Articular chondrocyte of knee joint (primary cell): ENCODE results near the gene SCN4A. TPM values are rescaled to one million over a fixed set of nuclear protein-coding genes. Genes with fewer than 3 reads are reported as not detected.

Experiments used
- small RNA-seq: library from RNA; depleted of rRNA; stranded (forward); fragments of <200 nt; gene quantifications from one replicate; pipeline ENCODE3, GENCODE V24; 2012
- total RNA-seq: library from RNA; depleted of rRNA; stranded (reverse); fragments of >200 nt; gene quantifications from 2 replicates; pipeline ENCODE4 v1.2.3, GENCODE V29; 2012

Gene SCN4A
- 0.13 TPM in 1 of 2 replicates, not detected in the other for total RNA-seq

GRCh38 chr17:63972796-63973195 lies at the start of gene SCN4A:
TSS of gene SCN4A (minus strand) at chr17:63972918. CDS start at chr17:63972841, 77 bp downstream.

DNA sequence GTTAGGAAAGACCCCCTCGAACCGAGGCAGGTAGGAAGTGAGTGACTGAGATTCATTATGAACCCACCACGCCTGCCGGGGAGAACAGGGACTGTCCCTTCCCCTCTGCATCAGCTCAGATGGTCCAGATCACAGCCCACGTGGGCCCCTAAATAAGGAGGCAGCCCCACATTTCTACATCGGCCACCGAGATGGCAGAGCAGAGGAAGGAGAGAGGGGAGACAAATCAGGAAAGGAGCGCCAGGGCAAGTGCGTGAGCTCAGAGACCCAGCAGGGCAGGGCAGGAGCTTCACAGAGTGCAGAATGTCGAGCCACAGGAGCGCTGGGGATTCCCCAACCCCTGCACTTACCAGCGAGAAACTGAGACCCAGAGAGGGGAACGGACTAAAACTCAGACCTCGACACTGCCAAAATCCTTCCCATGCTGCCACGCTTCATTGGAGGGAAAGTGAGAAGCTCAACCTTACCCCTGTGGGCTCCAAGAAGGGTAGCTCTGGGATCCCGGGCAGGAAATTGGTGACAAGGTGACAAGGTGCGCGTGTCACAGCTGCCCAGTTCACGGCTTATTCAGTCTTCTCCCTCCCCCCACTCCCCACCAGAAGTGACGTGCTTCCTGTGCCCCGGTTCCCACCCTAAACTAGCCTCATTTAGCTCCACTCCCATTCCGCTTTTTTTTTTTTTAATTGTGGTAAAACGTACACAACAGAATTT lies 47.5 kb upstream of the SCN4A start, which contains the start of gene ICAM2:
Gene ICAM2, minus strand, starts transcription at position 578 of the 711 bp plus-strand sequence. CDS start 13,942 bp downstream, outside the sequence.

DNA sequence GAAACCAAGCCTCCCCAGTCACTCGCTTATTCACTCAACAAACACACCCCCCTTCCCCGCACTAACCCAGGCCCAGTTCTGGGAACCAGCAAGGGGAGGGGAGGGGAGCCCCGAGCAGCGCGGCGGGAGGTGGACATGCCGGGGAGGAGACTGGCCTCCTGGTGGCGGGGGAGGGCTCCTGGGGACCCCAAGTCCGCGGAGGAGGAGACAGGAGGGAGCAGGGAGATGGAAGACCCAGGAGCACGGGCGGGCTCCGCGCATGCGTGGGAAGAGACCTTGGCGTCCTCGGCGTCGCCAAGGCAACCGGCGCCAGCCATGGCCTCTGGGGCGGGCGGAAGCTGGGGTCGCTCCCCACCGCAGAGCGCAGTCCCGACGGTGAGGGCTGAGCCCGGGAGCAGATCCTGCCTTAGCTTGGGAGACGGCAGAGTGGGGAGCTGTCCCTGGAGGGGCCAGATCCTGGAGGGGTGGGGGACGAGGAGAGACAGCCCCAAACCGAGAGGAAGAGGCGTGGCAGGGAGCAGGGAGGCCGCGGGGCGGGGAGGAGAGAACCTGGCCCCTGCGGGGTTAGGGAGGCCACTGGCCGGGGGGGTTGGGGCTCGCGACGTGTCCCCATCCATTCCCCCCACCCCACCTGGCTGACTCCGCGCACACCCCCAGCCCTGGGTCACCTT lies 25.5 kb upstream of the SCN4A start, which contains the start of gene PRR29:
Gene PRR29, plus strand, starts transcription at position 302 of the 671 bp plus-strand sequence. Its CDS starts 14 bp downstream, at position 316.

GRCh38 chr17:63931981-63932561 lies 40.6 kb downstream of the SCN4A start, which contains the start of gene CD79B:
TSS of gene CD79B (minus strand) at chr17:63932331. CDS start at chr17:63932261, 70 bp downstream.

DNA sequence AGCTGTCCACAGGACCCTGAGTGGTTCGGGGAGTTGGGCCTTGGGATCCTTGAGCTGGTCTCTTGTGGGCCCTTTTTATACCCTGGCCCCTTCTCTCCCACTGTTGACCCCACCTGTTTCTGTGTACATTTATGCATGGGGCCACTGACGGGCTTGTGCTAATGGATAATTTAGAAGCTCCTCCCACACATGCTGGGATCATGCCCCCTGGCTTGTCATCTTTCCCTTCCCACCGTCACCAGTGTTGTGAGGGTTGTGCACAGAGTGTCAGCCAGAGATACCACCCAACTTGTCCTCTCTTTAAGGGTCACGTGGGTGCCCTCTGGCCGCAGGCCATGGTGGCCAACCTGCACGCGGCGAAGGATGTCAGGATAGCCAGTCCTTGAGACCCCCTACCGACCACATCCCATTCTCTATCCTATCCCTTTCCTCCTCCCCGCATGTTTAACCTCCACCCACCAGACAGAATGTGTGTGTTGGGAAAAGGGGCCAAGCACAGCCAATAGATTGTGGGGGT lies 53.9 kb downstream of the SCN4A start, which contains the start of gene GH1:
Gene GH1, minus strand, starts transcription at position 51 of the 517 bp plus-strand sequence. CDS start 63 bp downstream, outside the sequence.

GRCh38 chr17:63911041-63911635 lies 61.6 kb downstream of the SCN4A start, which contains the start of gene CSHL1:
TSS of gene CSHL1 (minus strand) at chr17:63911258. CDS start at chr17:63911196, 62 bp downstream.

DNA sequence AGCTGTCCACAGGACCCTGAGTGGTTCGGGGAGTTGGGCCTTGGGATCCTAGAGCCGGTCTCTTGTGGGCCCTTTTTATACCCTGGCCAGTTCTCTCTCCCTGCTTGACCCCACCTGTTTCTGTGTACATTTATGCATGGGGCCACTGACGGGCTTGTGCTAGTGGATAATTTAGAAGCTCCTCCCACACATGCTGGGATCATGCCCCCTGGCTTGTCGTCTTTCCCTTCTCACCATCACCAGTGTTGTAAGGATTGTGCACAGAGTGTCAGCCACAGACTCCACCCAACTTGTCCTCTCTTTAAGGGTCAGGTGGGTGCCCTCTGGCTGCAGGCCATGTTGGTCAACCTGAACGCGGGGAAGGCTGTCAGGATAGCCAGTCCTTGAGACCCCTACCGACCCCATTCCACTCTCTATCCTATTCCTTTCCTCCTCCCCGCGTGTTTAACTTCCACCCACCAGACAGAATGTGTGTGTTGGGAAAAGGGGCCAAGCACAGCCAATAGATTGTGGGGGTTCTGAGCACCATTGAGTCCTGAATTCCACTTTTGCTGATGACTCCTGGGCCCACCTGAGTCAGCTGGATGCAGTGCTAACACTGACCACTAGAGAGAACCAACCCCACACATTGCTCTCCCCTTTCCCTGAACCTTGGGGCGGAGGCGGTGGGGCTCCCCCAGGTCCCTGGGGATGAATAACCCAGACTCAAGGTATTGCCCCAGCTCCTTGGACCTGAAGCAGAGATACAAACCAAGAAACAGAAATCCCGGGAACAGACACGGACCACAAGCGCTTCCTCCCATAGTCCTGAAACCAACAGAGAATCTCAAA lies 76.0 kb downstream of the SCN4A start, which contains the start of gene CSH1:
Gene CSH1, minus strand, starts transcription at position 51 of the 831 bp plus-strand sequence. CDS start 63 bp downstream, outside the sequence.

Small RNA genes lying within 50 kb of the gene (small RNA-seq; reads per million reads assigned to genes)
- not detected for gene AC127029.1
- gene GH1 = not detected

Other genes with a start within 250 kb of the SCN4A start
- gene STRADA, start 231.1 kb downstream of the SCN4A start, total RNA-seq = 31.2 and 37.6 TPM in 2 replicates
- 68.4 and 72.0 TPM in 2 replicates for gene CCDC47, start 199.3 kb downstream of the SCN4A start, total RNA-seq
- 79.3 and 89.4 TPM in 2 replicates for gene DDX42, start 198.7 kb downstream of the SCN4A start, total RNA-seq
- 69.6 and 74.1 TPM in 2 replicates for gene PSMC5, start 145.5 kb downstream of the SCN4A start, total RNA-seq
- gene FTSJ3, start 145.3 kb downstream of the SCN4A start, total RNA-seq = 41.1 and 46.3 TPM in 2 replicates
- gene SMARCD2, start 130.2 kb downstream of the SCN4A start, total RNA-seq = 65.2 and 77.0 TPM in 2 replicates
- not detected in 2 replicates for gene CSH2, start 99.2 kb downstream of the SCN4A start, total RNA-seq
- gene GH2, start 91.0 kb downstream of the SCN4A start, total RNA-seq = not detected in 2 replicates
- not detected in 2 replicates for gene CSH1, start 76.3 kb downstream of the SCN4A start, total RNA-seq
- gene CSHL1, start 61.7 kb downstream of the SCN4A start, total RNA-seq = not detected in 2 replicates
- gene GH1, start 54.1 kb downstream of the SCN4A start, total RNA-seq = not detected in 2 replicates
- gene CD79B, start 40.6 kb downstream of the SCN4A start, total RNA-seq = 7.5 and 14.1 TPM in 2 replicates
- gene PRR29, start 25.4 kb upstream of the SCN4A start, total RNA-seq = 0.32 and 0.39 TPM in 2 replicates
- gene ICAM2, start 47.7 kb upstream of the SCN4A start, total RNA-seq = 5.1 and 8.3 TPM in 2 replicates
- gene ERN1, start 157.2 kb upstream of the SCN4A start, total RNA-seq = 7.3 and 9.4 TPM in 2 replicates